Non-pigmented ciliary epithelial cell (primary cell): Measurements from ENCODE around the gene HOXA13.

Source experiments
- DNase-seq: peaks from one replicate; pipeline ENCODE4 v3.0.0-alpha.2; 2010; ENCODE audit warnings: low read depth

The HOXA13 gene

DNA sequence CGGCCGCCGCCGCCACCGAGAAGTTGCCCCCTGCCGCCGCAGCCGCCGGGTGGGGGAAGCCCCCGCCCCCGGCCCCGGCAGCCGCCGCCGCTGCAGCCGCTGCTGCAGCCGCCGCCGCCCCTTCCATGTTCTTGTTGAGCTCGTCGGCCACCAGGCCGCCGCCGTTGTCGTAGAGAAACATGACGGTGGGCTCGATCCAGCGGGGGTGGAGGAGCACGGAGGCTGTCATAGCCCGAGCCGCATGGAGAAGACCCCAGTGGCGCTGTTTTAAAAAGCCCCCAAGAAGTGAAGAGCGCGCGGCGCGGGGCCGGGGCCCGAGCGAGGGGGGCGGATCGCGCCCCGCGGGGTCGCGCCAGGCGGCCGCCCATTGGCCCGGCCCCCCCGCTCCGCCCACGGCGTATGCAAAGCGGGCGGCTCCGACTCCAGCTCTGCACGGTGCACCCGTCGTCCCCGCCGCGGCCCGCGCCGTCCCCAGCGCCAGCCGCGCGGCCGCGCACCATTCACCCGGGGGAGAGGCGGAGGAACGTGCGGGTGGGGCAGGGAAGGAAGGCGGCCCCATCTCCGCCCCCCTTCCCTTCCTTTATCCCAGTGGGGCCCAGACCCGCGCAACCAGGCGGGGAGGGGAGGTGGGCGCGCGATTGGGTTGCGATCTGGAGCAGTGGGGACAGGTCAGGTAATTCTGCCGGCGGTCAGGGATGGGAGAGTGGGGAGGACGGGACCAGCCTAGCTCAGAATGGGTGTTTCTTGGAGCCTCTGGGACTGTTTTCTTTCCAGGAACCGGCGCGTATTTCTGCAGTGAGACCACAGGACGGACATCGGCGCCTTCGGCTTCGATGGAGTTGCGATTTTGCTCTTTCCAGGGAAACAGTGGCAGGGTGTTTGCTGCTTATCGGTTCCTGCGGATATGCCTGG, at the start of gene HOXA13:
HOXA13 (minus strand) TSS at position 243 of the 912 bp plus-strand sequence; CDS start at position 229, 14 bp downstream.
- DNase-seq, result no peak

DNA sequence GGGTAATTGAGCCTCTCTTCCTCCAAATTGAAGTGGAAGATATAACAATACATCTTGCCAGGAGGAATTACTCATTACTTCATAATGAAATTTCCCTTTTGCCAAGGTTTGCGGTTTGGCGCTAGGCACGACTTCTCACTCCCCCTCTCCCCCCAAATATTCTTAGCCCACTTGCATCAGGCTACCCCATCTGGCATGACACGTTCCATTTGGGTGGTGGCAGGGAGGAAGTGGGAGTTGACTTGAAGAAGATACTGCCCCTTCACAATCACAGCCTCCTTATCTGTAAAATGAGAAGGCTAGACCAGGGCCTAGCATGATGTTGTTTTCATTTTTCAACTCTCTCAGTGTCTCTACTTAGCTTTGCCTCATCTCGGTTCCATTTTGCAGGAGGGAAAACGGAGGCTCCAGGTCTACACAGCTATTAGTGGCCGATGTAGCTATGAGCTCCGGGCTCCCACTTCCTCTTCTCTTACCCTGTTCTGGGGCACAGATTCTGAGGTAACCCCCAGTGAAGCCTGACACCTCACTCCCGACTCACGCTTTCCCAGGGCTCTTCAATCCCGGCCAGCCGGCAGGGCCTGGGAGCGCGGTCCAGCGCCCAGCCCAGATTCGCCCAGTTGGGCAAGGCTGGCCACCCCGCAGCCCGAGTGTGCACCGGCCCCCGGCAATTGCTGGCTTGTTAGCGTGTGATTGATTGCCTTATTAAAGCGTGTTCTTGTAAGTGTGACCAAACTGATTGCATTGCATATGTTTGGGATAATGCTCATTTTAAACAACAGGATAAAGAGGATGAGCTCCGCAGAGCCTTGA, 49.2 kb upstream of the HOXA13 start:
- no peak for DNase-seq

DNA sequence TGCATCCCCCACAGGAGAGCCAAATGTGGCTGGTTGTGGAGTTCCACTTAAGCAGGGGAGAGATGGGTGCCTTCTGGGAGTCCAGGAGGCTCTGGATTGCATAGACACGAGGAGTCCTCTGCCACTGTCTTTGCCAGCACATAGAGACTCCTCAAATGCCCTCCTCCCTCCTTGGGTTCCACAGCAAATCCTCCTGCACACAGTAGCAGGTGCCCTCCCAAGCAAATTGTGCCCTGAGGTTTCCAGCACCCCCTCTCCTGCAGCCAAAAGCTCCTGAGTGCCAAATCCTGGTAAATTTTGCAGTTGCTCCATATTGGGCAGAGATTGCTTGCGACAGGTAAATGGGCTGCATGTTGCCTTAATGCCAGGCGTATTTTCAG, 48.5 kb upstream of the HOXA13 start:
- DNase-seq, result no peak

DNA sequence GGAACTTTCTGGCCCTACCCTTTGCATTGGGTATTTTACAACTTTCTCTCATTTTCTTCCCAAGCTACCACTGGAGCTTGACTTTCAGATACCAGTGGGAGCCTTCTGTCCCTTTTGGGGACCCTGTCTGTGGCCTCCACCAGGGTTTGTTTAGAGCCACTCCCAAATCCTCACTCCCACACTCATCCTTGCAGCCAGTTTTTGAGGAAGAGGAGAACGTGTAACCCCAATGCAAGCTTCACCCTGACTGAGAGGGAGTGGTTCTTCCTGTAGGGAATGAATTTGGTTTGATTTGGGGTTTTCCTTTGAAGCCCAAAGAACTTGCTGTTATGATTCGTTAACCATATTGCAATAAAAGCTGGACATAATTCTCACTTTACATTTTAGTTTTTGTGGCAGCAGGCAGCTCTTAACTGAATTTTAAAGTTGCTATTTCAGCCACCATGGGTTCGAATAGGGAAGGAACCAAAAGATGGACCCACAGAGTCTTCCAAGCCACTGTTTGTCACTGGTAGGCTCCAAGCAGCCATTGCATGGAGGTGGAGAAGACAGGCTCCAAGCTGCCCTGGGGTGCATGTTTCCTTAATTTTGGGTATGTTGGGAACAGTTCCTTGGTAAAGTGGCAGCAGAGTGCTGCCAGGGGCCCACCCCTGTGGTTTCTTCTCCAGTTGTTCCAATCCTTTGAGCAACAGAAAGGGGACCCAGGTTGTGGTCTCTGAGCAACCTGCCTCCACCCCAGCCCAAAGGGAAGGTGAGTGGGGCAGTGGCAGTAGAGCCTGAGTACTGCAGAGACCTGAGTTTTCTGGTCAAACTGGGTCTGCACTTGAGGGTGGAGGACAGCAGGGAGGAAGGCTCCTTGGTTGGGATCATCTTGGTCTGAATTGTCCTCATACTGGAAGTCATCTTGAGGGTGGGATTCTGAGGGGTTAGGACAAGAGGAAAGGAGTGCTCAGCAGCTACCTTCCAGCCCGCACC, 47.8 kb upstream of the HOXA13 start:
- no peak for DNase-seq

DNA sequence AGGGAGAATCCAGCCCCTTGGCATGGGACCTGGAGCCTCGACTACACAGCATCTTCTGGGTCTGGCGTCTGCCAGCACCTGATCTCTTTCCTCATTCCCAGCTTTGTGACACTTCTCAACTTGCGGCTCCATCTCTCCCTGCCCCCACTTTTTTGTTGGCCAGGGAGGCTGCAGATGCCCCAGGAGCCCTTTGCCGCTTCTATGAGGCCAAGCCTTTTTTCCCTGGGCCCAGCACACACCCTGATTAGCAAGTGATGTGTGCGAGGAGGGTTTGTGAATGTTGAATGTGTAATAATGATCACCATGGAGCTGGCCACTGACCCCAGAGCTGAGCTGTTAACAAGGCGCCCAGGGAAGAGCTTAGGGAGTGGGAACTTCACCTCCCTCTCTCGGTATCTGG, 47.1 kb upstream of the HOXA13 start:
- no peak for DNase-seq

DNA sequence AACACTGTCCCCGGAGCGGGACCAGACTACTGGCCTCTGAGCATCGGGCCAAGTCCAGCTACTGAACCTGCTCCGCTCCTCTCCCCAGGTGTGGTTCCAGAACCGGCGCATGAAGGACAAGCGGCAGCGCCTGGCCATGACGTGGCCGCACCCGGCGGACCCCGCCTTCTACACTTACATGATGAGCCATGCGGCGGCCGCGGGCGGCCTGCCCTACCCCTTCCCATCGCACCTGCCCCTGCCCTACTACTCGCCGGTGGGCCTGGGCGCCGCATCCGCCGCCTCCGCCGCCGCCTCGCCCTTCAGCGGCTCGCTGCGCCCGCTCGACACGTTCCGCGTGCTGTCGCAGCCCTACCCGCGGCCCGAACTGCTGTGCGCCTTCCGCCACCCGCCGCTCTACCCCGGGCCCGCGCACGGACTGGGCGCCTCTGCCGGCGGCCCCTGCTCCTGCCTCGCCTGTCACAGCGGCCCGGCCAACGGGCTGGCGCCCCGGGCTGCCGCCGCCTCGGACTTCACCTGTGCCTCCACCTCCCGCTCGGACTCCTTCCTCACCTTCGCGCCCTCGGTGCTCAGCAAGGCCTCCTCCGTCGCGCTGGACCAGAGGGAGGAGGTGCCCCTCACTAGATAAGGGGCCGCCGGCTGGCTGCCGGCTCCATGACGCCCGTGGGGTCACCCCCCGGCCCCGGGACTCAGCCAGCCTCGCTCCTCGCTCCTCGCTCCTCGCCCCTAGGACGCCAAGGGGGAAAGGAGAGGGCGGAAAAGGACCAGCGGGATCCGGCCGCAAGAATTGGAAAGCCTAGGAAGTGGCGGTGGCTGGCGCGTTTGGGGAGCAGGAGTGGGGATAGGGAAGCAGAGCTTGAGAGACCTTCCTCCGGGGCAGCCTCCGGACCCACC, 46.2 kb upstream of the HOXA13 start:
- no peak for DNase-seq

DNA sequence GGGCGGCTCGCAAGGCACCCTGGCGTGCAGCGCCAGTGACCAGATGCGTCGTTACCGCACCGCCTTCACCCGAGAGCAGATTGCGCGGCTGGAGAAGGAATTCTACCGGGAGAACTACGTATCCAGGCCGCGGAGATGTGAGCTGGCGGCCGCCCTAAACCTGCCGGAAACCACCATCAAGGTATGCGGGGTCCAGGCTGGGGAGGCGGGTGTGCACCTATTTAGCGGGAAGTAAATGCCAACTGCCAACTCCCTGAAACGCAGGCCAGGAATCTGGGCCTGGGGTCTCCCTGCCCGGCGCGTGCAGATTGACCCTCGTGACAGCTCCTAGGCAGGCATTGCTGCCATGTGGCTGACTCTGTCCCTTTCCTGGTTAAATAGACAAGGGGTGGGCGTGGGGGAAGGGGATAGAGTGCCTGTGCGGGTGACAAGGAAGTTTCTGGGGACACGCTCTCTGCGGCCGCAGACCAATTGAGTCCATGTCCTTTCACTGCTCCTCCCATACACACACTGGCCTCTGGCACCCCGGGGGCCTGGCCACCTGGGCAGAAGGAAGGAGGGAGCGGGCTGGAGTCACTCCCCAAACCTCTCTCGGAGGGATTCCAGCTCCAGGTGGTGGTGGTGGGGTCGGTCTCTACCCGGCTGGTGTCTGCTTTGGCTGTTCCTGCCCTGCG, 45.4 kb upstream of the HOXA13 start:
- no peak for DNase-seq

DNA sequence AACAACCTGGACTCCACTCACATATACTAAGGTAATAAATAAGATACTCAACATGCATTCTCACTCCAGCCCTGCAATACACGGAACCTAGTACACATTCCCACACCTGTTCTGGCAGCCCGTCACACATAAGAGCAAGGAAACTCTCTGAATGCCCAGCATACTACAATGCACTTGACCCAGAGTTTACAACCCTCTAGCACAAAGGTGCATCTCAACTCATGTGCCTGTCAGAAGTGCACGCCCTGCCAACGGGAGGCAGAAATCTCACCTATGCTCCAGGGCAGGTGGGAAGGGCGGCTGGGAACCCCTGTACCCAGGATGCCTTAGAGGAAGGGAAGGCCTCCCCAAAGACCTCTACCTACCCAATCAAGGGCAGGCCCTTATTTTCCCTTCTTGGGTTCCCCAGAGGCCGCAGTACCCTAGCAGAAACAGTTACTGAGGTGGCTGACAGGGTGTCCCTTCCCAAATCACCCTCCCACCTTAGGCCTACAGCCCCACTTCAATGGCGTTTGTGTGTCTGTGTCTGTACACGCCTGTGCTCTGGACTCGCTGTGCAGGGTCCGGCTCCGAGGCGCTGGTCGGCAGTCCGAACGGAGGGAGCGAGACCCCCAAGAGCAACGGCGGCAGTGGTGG, 44.7 kb upstream of the HOXA13 start:
- DNase-seq, result no peak

DNA sequence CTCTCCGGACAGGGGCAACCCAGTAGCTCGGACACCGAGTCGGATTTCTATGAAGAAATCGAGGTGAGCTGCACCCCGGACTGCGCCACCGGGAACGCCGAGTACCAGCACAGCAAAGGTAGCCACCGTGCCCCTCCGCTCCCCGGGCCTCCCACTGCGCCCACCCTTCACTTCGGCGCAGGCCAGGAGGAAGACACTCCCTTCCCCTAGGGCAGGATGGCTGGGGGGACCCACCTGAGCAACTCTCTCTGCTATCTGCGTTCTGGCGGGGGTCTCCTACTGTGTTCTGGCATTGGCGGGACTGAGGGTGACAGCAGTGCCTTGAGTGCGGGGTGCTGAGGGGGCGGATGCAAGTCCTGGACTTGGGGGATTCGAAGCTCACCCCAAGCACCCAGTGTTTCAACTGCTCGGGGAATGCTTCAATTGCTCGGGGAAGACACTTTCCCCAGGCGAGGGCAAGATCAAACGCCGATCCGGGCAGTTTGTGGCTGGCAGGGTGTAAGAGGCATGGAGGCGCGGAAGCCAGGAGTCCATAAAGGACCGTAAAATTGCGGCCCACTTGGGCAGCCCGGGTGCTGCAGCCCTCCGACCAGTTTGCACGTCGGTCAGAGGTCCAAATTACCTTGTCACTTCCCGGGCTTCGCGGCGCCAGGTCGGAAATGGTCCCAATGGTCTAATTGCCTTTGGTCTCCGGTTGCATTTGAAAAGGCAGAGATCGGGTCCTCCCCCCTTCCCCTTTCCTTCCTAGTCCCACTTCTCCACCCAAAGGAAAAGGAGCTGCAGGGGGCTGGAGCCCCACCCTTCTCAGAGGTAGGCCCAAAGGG, 43.7 kb upstream of the HOXA13 start:
- DNase-seq, result no peak

DNA sequence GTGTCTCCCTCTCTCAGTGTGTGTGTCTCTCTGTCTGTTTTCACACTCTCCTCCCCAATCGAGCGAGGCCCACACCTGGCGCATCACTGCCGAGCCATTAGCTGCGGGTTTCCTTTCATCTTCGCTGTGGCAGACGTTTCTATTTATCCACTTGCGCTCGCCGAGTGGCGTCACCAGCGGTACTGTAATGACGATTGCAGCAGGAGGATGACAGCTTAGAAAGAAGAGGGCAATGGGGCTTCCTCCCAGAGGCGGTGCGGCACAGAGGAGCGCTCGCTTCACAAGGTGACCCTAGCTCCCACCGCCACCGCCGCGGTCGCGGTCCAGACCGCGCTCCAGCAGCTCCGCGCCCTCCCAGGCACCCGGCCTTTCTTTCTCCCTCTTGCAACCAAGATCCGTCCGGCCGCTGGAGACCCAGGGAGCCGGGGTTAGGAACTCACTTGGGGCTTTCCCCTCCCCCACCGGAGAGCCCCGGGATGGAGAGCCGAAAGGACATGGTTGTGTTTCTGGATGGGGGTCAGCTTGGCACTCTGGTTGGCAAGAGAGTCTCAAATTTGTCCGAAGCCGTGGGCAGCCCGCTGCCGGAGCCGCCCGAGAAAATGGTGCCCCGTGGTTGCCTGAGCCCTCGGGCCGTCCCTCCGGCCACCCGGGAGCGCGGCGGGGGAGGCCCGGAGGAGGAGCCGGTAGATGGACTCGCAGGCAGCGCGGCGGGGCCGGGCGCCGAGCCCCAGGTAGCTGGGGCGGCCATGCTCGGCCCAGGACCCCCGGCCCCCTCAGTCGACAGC, 42.9 kb upstream of the HOXA13 start, which contains the start of gene EVX1:
EVX1 (plus strand) TSS at position 248 of the 785 bp plus-strand sequence; CDS start at position 477, 229 bp downstream.
- DNase-seq, result no peak

DNA sequence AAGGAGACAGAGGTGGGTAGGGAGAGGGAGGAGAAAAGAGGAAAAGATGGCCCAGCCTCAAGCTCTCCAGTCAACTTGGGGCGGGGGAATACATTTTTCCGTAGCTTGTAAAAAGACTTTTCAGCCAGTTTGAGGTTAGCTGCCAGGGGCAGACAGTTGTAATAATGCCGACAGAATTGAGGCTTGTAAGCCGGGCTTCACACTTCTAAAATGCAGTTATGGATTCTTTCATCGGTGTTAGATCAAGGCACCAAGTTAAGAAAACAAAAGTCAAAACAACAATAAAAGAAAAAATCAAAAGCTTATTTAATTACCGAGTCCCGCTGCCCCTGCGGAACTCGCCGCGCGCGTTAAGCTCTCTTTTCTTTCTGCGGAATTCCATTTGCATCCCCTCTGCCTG, 42.3 kb upstream of the HOXA13 start:
- no peak for DNase-seq

DNA sequence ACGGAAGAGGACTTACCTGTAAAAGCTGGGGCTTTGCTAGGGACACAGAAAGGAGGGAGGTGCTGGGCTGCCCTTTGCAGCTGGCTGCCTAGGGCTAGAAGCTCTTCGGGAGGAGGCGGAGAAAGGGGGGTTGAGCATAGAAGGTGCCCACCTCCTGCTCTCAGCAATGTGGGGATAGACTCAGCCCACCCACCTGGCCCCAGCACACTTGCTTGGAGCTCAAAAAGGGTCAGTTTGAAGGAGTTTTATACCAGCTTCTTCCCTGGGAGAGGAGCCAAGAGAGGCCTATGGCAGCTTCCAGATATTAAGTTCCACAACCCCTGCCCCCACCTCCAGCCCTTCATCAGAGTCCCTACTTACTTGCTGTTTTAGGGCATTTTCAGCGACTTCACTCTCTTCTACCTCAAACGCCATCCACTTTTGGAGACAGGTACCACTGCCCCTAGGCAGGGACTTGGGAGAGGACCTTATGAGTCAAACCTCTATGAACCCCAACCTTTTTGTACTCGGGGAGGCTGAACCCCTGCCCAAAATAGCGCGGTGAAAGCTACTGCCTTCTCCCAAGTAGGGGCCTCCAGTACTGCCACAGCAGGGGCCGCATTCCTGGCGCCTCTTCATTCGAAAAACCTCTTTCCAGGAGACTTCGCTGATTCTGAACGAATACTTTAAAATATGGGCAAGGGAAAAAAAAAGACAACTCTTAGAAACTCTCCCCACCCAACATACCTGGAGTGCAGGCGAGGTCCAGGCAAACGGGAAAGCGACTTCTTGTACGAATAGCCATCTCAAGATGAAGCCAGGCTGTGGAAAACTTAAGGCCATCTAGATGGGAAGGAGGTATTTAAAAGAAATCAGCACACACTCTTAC, 41.5 kb upstream of the HOXA13 start:
- no peak for DNase-seq

DNA sequence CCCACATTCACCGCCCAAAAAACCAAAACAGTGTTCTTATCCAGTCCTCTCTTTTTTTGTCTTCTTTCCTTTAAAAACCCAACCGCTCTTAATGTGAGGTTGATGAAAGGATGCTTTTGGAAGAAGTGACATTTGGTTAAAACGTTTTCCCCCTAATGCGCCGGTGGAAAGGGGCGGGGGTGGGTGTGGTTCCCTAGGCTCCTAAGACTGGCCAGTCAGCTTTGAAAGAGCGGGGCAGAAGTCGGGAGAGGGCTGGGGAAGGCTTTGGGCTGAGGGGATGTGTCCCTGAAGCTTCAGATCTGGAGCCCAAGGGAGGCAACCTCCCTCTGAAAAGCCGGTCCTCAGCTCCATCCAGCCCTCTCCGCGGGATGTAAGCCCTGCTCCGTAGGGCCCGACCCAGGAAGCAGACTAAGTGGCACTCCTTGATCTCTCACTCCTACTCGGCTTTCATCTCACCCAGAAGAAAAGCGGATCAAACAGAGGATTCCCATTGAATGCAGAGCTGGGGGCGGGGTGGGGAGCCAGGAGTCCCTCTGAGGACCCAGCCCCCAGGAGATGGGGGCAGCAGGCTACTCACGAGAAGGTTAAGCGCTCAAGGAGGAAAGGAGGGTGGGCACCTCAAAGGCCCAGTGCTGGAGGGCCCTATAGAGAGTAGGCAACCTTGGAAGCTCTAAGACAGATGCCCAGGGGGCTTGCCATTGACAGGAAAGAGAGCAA, 40.3 kb upstream of the HOXA13 start:
- DNase-seq, result no peak

DNA sequence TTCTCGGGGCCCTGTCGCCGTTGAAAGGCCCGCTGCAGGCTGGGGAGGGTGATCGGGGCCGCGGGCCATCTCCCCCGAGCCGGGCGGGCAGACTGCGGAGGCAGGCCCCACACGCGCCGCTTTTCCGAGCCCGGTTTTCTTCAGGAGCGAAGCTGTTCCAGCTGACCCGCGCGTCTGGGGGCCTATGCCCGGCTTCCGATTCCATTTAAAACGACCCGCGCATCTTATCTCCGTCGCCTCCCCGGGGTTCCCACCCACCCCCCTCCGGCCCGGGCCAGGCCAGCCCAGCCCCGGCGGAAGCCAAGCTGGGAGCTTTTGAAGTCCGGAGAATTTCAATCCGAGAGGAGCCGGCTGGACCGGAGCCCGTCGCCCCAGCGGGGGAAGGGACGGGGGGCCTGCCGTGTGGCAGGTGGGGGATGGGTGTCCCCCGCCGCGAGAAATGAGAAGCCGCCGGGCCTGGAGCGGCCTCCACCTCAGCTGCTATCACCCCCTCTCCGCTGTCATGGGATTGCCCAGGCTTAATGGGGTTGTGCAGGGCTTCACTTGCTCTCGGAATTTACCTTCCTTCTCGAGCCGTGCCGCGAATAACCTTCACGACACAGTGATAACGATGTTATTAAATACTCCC, 39.6 kb upstream of the HOXA13 start:
- no peak for DNase-seq

DNA sequence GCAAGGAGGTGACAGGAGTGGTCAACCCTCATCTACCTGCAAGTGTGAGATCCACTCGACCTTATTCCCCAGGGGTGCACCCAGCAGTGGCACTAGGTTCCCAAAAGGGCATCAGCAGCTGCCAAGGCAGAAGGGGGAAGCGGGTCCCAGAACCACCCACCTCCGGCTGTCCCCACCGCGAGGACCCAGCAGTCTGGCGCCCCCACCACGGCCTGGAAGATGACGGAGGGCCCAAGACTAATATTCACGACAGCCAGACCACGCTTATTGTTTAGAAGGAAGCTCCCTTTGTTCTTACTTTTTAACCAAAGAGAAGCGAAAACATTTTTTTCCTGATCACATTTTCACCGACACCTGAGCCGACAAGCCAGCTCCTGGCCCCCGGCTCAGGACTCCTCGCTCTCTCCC, 39.1 kb upstream of the HOXA13 start:
- no peak for DNase-seq
